Activated CD4-positive, alpha-beta memory T cell treated with anti-CD3 and anti-CD28 coated beads for 36 hours (primary cell): Measurements from ENCODE around the gene ETNPPL. TPM values are rescaled to one million over a fixed set of nuclear protein-coding genes. Genes with fewer than 3 reads are reported as not detected.

Experiments
- total RNA-seq, 2 experiments: library from RNA; stranded (reverse); gene quantifications; one replicate each; pipeline ENCODE4 v1.2.3, GENCODE V29; 2021

ETNPPL gene
- total RNA-seq, 2 experiments from 2014 or later = not detected

Other genes with a start within 250 kb of the ETNPPL start
- 1,000 to 10,000 TPM; 1,653 to 1,658 TPM for gene RPL34, start 142.5 kb downstream of the ETNPPL start, total RNA-seq
- 10 to 100 TPM; 74.3 to 76.6 TPM for gene OSTC, start 112.5 kb downstream of the ETNPPL start, total RNA-seq